Activated T-helper 1 cell treated with anti-CD3 and anti-CD28 coated beads, Interleukin-12 subunit alpha, Interleukin-12 subunit beta, Interleukin-2, Interleukin-4 antibody, amounts not matched to agents 30 ng/mL and 10 ng/mL and 1 ng/mL, durations not matched to agents 14 hours and 24 hours and 36 hours (primary cell): ENCODE measurements around the gene SNX1. TPM values are rescaled to one million over a fixed set of nuclear protein-coding genes. Genes with fewer than 3 reads are reported as not detected.
"Not testable (repeated sequence)": the region's sequence is repeated elsewhere in the genome, so short reads cannot be mapped to it uniquely, and the experiment has no call there.

Source experiments
- DNase-seq: peaks from one replicate; pipeline ENCODE4 v3.0.0; 2021; ENCODE audit warnings: low spot score
- H3K27ac Mint-ChIP-seq: one replicate; pipeline ENCODE4 v1.8.0; 2021; ENCODE audit warnings: mild to moderate bottlenecking, mixed read lengths
- H3K27me3 Mint-ChIP-seq: one replicate; pipeline ENCODE4 v1.8.0; 2022; ENCODE audit warnings: mild to moderate bottlenecking, moderate library complexity, mixed read lengths; ENCODE audit not compliant: insufficient read depth
- H3K36me3 Mint-ChIP-seq: one replicate; pipeline ENCODE4 v1.8.0; 2021; ENCODE audit warnings: low read depth, mixed read lengths
- H3K4me1 Mint-ChIP-seq: one replicate; pipeline ENCODE4 v1.8.0; 2021; ENCODE audit warnings: low read depth, mixed read lengths
- H3K4me3 Mint-ChIP-seq: one replicate; pipeline ENCODE4 v1.8.0; 2021; ENCODE audit warnings: mild to moderate bottlenecking, moderate library complexity, mixed read lengths
- H3K9me3 Mint-ChIP-seq: one replicate; pipeline ENCODE4 v1.8.0; 2021; ENCODE audit warnings: mixed read lengths
- intact Hi-C: fragments of 100-400 bp; cut with micrococcal nuclease; formaldehyde crosslinking; loops from one replicate; pipeline ENCODE4 v1.15.1; 2024
- total RNA-seq: library from RNA; stranded (reverse); gene quantifications from 2 replicates; pipeline ENCODE4 v1.2.3, GENCODE V29; 2022

SNX1 gene
- total RNA-seq, 1 donor from 2014 or later = 139 TPM

DNA sequence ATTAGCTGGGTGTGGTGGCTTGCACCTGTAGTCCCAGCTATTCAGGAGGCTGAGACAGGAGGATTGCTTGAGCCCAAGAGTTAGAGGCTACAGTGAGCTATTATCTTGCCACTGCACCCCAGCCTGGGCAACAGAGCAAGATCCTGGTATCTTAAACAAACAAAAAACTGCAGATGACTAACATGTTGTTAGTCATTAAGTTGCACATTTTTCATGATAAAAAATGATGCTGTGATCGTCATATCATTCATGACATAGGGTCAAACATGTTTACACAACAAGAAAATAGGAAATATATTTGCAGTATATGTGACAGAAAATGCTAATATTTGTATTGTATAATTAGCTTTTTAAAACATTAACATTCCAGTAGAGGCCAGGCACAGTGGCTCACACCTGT, 29.3 kb upstream of the SNX1 start:
- no peak for DNase-seq
- no peaks in the 10 kb centered on the region for H3K27me3 Mint-ChIP-seq
- H3K9me3 Mint-ChIP-seq = no peaks in the 10 kb centered on the region
- H3K4me3 Mint-ChIP-seq = no peak overlapping the region
- H3K27ac Mint-ChIP-seq = no peak overlapping the region
- H3K4me1 Mint-ChIP-seq = peaks cover 10% of the 10 kb centered on the region
- intact Hi-C loops = loop anchor here (2.0 to 5.0 kb wide), 5 partner anchors 119 to 774 kb away; no protein-coding TSS in a partner anchor
- H3K36me3 Mint-ChIP-seq = peaks cover 2% of the 10 kb centered on the region

DNA sequence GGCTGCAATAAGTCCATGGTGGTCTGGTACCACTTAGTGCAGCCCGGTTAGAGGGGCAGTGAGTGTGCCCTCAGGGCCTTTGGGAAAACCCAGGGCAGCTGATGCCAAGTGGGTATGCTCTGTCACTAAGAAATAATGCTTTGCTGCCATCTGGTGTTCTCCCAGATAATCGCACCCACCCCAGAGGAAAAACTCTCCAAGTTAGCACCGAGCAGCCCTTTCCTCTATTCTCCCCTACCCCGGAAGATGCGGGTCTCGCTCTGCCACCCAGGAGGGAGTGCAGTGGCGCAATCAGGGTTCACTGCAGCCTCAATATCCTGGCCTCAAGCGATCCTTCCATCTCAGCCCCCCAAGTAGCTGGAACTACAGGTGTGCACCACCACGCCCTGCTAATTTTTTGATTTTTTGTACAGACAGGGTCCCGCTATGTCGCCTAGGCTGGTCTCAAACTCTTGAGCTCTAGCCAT, 28.2 kb upstream of the SNX1 start:
- Mint-ChIP-seq H3K36me3 (peaks cover 9% of the 10 kb centered on the region), H3K27me3 (no peaks in the 10 kb centered on the region), H3K4me3 (no peak overlapping the region), H3K4me1 (peaks cover 10% of the 10 kb centered on the region), H3K27ac (no peak overlapping the region), H3K9me3 (no peaks in the 10 kb centered on the region)
- intact Hi-C loops = loop anchor here (1.0 to 5.0 kb wide), 8 partner anchors 120 to 775 kb away; no protein-coding TSS in a partner anchor
- peak; percentile 63 for DNase-seq

DNA sequence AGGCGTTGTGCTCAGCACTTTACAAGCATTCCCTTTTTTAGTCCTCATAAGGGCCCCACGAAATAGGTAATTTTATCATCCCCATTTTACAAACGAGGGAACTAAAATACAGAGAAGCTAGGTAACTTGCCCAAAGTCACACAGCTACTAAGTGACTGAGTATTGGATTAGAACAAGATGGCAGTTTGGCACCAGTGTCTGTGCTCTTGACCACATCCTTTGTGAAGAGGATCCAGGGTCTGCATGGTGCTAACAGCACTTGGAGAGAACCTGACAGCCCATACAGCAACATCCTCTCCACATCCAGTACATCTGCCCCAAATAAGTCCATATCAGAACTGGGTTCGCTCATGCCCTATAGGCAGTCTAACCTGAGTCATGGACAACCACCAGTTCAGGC, 27.6 kb upstream of the SNX1 start:
- Mint-ChIP-seq H3K4me1 (peaks cover 10% of the 10 kb centered on the region), H3K27me3 (no peaks in the 10 kb centered on the region), H3K4me3 (no peak overlapping the region), H3K9me3 (no peaks in the 10 kb centered on the region), H3K36me3 (peaks cover 10% of the 10 kb centered on the region), H3K27ac (no peak overlapping the region)
- DNase-seq = no peak
- intact Hi-C loops = loop anchor here (5.0 kb wide), 2 partner anchors 121 to 776 kb away; no protein-coding TSS in a partner anchor

DNA sequence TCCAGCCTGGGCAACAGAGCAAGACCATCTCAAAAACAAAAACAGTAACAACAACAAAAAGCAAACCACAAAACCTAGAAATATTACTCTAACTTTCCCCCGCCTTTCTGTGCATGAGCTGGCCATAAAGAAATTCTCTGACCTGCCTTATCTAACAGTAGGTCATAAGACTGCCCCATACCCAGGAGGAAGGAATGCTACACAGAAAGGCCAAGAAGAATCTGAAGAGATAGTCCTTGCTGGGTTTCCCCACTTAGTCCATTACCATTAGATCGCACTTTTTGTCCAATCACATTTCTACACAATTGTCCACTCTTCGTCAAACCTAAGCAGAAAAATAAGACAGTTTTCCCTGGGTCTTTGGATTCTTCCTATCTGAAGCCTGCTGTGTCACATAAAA, 25.7 kb upstream of the SNX1 start:
- Mint-ChIP-seq H3K4me1 (peaks cover 10% of the 10 kb centered on the region), H3K36me3 (peaks cover 14% of the 10 kb centered on the region), H3K9me3 (no peaks in the 10 kb centered on the region), H3K4me3 (no peak overlapping the region), H3K27ac (no peak overlapping the region), H3K27me3 (no peaks in the 10 kb centered on the region)
- intact Hi-C loops = no loop called here
- no peak for DNase-seq

DNA sequence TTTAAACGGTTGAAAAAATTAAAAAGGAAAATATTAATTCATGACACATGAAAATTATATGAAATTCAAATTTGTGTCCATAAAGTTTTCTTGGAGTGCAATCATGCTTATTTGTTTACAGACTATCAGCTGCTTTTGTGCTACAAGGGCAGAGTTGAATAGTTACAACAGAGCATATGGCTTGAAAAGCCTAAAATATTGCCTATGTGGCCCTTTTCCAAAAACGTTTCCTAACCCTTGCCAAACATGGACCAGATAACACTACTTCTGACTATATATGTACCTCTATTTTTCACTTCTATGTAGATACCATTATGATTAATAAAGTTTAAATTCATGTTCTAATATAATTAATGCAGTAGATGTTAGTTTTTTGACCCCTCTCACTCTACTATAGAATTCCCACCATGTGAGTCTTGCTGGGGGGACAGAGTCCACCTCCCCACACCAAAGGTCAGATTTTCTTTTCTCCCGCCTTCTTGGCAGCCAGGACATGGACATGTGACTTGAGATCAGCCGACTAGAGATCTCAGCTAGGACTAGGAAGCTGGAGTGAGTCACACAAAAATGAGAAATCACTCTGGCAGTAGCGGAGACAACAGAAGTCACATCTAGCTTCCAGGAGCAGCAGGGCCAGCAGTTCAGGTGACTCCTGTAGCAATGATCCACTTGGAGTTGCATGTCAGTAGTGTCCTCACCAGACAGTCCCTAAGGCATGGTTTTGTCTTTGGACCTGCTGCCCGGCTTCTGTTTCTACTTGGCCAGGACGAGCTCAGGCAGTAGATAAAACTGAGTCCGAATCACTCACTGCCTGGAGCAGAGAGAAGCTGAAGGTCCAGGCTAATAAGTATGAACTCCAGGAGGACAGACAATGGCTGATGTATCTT, 24.6 kb upstream of the SNX1 start:
- no peak overlapping the region for H3K4me3 Mint-ChIP-seq
- H3K27me3 Mint-ChIP-seq = no peaks in the 10 kb centered on the region
- no peak overlapping the region for H3K27ac Mint-ChIP-seq
- no peak for DNase-seq
- H3K36me3 Mint-ChIP-seq = peaks cover 17% of the 10 kb centered on the region
- no peaks in the 10 kb centered on the region for H3K9me3 Mint-ChIP-seq
- intact Hi-C loops = no loop called here
- H3K4me1 Mint-ChIP-seq = peaks cover 14% of the 10 kb centered on the region

DNA sequence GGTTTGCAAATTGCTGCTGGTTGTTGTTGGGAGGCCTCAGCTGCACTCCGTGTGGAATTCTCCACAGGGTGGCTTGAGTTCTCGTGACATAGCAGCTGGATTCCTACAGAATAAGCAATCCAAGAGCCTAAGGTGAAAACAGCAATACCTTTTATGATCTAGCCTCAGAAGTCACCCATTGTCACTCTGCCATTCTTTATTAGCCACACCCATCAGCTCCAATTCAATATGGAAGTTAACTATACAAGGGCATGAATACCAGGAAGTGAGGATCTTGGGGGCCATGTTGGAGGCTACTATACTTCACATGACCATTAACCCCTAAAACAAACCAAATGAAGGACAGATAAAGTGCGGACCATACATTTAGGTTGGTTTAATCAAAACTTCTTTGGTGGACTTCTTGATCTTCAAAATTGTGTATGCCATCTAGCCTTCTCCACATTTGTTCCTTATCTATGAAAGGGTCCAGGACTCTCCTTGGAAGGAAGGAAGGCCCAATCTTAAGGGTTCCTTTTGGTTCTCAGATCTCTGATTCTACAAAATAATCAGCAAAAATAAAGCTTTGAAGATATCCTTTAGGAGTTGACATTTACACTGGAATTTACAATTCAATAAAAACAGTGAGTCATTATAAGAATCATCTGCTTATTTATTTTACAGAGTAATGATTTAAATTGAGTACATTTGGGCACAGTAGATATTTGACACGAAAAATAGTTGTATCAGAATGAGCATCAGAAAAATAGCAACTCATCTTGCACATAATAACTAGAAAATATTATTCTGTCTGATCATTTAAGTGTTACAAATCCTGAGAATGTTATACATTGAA, 23.6 kb upstream of the SNX1 start:
- Mint-ChIP-seq H3K27me3 (no peaks in the 10 kb centered on the region), H3K27ac (no peak overlapping the region), H3K36me3 (peaks cover 18% of the 10 kb centered on the region), H3K4me3 (no peak overlapping the region), H3K4me1 (peaks cover 16% of the 10 kb centered on the region), H3K9me3 (no peaks in the 10 kb centered on the region)
- DNase-seq = no peak
- intact Hi-C loops = no loop called here

DNA sequence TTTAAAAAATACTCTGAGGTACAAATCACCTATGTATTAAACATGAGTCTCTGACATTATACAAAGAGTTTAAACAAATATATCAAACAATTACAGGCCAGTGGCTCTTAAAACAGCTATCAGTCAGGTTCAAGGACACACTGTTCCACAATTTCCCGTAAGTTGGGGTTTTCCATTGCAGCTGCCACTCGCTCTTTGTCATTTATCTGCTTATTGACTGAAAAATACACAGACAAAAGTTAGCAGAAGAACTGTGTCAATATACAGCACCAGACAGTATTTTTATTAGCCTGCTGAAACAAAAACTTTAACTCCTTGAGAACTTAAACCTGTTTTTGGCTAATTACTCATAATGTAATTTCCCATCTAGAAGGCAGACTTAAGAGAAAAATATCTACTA, 23.0 kb upstream of the SNX1 start:
- H3K36me3 Mint-ChIP-seq = peaks cover 22% of the 10 kb centered on the region
- no peak overlapping the region for H3K4me3 Mint-ChIP-seq
- intact Hi-C loops = no loop called here
- H3K9me3 Mint-ChIP-seq = no peaks in the 10 kb centered on the region
- DNase-seq = no peak
- H3K27ac Mint-ChIP-seq = no peak overlapping the region
- no peaks in the 10 kb centered on the region for H3K27me3 Mint-ChIP-seq
- peaks cover 16% of the 10 kb centered on the region for H3K4me1 Mint-ChIP-seq

DNA sequence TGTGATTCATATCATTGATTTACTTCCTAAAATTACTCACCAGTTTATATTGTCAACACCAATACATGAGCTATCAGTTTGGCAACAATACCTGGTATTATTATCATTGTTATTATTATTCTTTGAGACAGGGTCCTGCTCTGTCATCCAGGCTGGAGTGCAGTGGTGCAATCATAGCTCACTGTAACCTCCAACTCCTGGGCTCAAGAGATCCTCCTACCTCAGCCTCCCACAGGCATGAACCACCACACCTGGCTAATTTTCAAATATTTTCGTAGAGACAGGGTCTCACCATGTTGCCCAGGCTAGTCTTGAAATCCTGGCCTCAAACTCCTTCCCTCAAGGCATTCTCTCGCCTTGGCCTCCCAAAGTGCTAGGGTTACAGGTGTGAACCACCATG, 22.3 kb upstream of the SNX1 start:
- H3K27ac Mint-ChIP-seq, H3K9me3 Mint-ChIP-seq, DNase-seq, intact Hi-C loops, H3K27me3 Mint-ChIP-seq, H3K4me3 Mint-ChIP-seq: not testable (repeated sequence)
- H3K4me1 Mint-ChIP-seq = peaks cover 11% of the 10 kb centered on the region
- H3K36me3 Mint-ChIP-seq = peaks cover 22% of the 10 kb centered on the region

DNA sequence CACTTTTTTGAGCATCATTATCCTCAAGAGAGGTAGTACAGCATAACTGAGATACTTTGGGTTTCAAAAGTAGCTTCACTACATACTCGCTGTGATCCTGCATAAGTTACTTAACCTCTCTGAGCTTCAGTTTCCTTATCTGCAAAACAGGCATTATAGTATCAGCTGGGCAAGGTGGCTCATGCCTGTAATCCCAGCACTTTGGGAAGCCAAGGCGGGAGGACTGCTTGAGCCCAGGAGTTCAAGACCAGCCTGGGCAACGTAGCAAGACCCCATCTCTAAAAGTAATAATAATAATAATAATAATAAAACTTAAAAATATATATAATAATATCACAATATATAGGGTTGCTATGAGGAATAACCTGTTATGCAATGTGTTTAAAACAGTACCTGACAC, 13.0 kb upstream of the SNX1 start:
- Mint-ChIP-seq H3K27me3 (no peaks in the 10 kb centered on the region), H3K9me3 (no peaks in the 10 kb centered on the region), H3K27ac (no peak overlapping the region), H3K36me3 (peaks cover 18% of the 10 kb centered on the region), H3K4me3 (no peak overlapping the region), H3K4me1 (no peaks in the 10 kb centered on the region)
- intact Hi-C loops = no loop called here
- DNase-seq = no peak

DNA sequence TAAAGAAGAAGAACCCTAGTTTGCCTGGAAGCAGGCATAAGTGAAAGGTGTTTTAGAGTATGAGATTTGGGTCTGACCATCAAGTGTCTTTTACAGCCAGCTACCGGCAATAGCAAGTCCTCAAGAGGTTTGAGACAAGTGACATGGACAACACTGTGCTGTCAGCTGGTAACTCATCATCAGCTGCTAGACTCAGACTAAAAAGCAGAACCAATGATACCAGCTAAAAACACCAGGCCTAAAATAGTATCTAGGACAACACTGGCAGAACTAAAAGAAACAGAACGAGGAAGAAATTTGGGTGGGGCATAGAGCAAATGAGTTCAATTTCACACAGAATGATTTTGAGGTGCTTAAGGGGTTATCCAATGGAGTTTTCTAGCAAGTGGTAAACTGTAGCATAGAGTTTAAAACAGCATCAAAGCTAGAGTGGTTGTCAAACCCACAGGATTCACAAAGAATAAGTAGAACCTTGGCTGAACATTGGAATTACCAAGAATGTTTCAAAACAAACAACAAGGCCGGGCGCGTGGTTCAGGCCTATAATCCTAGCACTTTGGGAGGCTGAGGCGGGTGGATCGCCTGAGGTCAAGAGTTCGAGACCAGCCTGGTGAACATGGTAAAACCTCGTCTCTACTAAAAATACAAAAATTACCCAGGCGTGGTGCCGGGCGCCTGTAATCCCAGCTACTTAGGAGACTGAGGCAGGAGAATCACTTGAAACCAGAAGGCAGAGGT, 6.1 kb upstream of the SNX1 start:
- Mint-ChIP-seq H3K36me3 (peaks cover 22% of the 10 kb centered on the region), H3K4me1 (peaks cover 19% of the 10 kb centered on the region), H3K4me3 (no peak overlapping the region), H3K9me3 (no peaks in the 10 kb centered on the region), H3K27me3 (no peaks in the 10 kb centered on the region), H3K27ac (no peak overlapping the region)
- no peak for DNase-seq
- intact Hi-C loops = loop anchor here (5.0 to 10.0 kb wide), 5 partner anchors 155 to 735 kb away; partner anchors contain the start of genes PIF1, USP3 and ZNF609

DNA sequence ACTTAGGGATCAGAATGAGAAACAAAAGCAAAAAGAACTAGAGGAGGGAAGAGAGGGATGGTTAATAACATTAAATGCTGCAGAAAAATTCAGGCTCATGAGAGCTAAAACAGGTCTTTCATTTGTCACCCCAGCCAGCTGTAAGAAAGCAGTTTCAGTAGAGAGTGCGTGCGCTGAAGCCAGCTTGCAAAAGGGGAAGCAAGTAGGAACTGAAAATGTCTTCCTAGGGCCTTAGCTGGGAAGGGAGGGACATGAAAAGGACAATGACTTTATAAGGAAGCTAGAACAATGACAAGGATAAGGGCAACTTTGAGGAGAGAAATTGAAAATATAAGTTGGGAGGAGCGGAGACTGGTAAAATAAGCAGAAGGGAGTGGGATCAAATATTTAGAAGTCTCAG, 5.3 kb upstream of the SNX1 start:
- Mint-ChIP-seq H3K27me3 (no peaks in the 10 kb centered on the region), H3K9me3 (no peaks in the 10 kb centered on the region), H3K36me3 (peaks cover 22% of the 10 kb centered on the region), H3K27ac (no peak overlapping the region), H3K4me3 (no peak overlapping the region), H3K4me1 (peaks cover 26% of the 10 kb centered on the region)
- no peak for DNase-seq
- intact Hi-C loops = loop anchor here (5.0 to 10.0 kb wide), 5 partner anchors 154 to 734 kb away; partner anchors contain the start of genes PIF1, USP3 and ZNF609

DNA sequence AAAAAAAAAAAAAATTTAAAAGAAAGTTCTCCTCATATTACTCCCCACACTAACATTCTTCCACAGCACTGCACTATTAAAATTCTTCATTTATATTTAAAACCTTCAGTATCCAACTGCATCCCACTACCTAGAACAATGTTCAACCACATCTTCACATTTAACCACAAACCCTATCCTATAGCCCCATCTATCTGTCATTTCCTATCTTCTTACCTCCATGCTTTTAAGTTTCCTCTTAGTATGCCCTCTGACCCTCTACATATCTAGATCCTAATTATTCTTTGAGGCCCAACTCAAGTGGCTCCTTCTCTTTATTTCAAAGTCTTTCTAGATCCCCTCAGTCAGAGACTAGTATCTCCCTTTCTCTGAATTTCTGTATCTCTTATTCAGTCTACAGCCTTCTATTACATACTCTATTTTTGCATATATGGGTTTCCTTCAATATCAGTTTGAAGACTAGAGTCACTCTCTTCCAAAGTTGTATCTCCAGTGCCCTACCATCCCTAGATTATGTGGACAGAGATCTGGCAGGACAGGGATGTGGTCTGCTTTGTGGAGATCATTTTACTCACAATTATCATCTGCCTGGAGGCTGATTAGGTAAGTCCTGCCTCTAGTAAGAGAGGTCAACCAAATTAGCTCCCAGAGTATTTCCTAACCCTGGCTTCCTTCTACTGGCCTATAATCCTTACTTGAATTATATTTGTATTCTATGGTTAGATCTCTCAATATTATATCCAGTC, 3.5 kb upstream of the SNX1 start:
- H3K4me1 Mint-ChIP-seq = peaks cover 35% of the 10 kb centered on the region
- H3K4me3 Mint-ChIP-seq = peak overlapping the region; percentile 96
- no peak for DNase-seq
- intact Hi-C loops = loop anchor here (2.0 to 10.0 kb wide), 8 partner anchors 45 to 733 kb away; partner anchors contain the start of genes DAPK2, PIF1, USP3 and ZNF609
- H3K27me3 Mint-ChIP-seq = no peaks in the 10 kb centered on the region
- no peaks in the 10 kb centered on the region for H3K9me3 Mint-ChIP-seq
- H3K27ac Mint-ChIP-seq = peak overlapping the region; percentile 92
- peaks cover 22% of the 10 kb centered on the region for H3K36me3 Mint-ChIP-seq
